ENCODE results near the gene ENTPD6. TPM values are rescaled to one million over a fixed set of nuclear protein-coding genes. Genes with fewer than 3 reads are reported as not detected.

ENTPD6 gene
- polyA plus RNA-seq, 1 experiment, result 70.8 TPM

DNA sequence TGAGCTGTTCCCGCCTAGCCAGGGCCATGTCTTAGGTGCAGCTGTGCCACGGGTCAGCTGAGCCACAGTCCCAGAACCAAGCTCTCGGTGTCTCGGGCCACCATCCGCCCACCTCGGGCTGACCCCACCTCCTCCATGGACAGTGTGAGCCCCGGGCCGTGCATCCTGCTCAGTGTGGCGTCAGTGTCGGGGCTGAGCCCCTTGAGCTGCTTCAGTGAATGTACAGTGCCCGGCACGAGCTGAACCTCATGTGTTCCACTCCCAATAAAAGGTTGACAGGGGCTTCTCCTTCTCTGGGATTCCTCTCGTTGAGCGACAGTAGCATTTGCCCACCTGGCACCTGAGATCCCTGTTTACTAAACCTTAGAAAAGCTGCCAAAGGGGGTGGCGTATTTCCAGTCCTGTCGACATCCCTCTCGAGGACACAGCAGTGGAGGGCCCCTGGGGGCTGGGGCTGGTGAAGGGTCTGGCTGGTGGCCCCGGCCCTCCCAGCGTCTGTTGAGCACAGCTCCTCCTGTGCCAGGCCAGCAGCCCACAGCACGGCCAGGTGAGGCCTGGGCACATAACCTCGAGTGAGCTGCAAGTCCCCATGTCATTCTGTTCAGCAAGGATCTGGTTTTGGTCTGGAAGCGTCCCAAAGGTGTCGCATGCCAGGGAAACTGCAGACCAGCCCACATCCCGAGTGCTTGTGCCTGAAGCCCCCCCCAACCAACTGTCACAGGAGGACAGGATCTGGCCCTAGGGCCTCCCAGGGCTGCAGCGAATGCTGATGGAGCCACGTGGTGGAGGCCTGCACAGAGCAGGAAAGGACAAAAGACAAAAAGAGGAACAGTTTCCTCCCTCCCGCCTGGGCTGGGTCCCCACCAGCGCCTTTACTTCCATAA, 31.2 kb downstream of the ENTPD6 start:
- TF ChIP-seq, protein P1, sequence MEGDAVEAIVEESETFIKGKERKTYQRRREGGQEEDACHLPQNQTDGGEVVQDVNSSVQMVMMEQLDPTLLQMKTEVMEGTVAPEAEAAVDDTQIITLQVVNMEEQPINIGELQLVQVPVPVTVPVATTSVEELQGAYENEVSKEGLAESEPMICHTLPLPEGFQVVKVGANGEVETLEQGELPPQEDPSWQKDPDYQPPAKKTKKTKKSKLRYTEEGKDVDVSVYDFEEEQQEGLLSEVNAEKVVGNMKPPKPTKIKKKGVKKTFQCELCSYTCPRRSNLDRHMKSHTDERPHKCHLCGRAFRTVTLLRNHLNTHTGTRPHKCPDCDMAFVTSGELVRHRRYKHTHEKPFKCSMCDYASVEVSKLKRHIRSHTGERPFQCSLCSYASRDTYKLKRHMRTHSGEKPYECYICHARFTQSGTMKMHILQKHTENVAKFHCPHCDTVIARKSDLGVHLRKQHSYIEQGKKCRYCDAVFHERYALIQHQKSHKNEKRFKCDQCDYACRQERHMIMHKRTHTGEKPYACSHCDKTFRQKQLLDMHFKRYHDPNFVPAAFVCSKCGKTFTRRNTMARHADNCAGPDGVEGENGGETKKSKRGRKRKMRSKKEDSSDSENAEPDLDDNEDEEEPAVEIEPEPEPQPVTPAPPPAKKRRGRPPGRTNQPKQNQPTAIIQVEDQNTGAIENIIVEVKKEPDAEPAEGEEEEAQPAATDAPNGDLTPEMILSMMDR (IDR thresholded peaks at IDR 0.05; ENCODE audit: insufficient read depth, low read depth, low read length), result no peak
- H3K4me3 ChIP-seq (ENCODE audit: low read depth, low read length), result no peak overlapping the region
- H3K36me3 ChIP-seq (ENCODE audit: control insufficient read depth, insufficient read depth, low read length), result peaks cover 6% of the 10 kb centered on the region
- CTCF ChIA-PET, result interaction anchor here (1.3 kb wide), 1 partner anchor 21 kb away, joined by 7 read pairs; the partner anchor contains the start of gene PYGB
- no peaks in the 10 kb centered on the region for H3K27me3 ChIP-seq (ENCODE audit: control insufficient read depth, insufficient read depth, low read length)
- DNase-seq (ENCODE audit: low read depth), result no peak
- POLR2A ChIA-PET, result no interaction called here

- Histone ChIP-seq H3K27me3 (ENCODE audit: control insufficient read depth, insufficient read depth, low read length) (no peaks in the 10 kb centered on the region), H3K4me3 (ENCODE audit: low read depth, low read length) (no peak overlapping the region), H3K36me3 (ENCODE audit: control insufficient read depth, insufficient read depth, low read length) (peaks cover 6% of the 10 kb centered on the region)
- no peak for DNase-seq (ENCODE audit: low read depth)
- ChIA-PET POLR2A (no interaction called here), CTCF (interaction anchor here (1.3 kb wide), 1 partner anchor 20 kb away, joined by 7 read pairs; the partner anchor contains the start of gene PYGB)
- TF ChIP-seq, protein P1 (IDR thresholded peaks at IDR 0.05; ENCODE audit: insufficient read depth, low read depth, low read length), result no peak
Measured at GRCh38 chr20:25227317-25227831, 31.9 kb downstream of the ENTPD6 start.

- Histone ChIP-seq H3K4me3 (ENCODE audit: low read depth, low read length) (no peak overlapping the region), H3K27me3 (ENCODE audit: control insufficient read depth, insufficient read depth, low read length) (no peaks in the 10 kb centered on the region), H3K36me3 (ENCODE audit: control insufficient read depth, insufficient read depth, low read length) (peaks cover 4% of the 10 kb centered on the region)
- TF ChIP-seq, protein P1 (IDR thresholded peaks at IDR 0.05; ENCODE audit: insufficient read depth, low read depth, low read length), result no peak
- CTCF ChIA-PET, result no interaction called here
- POLR2A ChIA-PET, result no interaction called here
- DNase-seq (ENCODE audit: low read depth), result no peak
Measured at GRCh38 chr20:25229486-25230165, 34.1 kb downstream of the ENTPD6 start.

DNA sequence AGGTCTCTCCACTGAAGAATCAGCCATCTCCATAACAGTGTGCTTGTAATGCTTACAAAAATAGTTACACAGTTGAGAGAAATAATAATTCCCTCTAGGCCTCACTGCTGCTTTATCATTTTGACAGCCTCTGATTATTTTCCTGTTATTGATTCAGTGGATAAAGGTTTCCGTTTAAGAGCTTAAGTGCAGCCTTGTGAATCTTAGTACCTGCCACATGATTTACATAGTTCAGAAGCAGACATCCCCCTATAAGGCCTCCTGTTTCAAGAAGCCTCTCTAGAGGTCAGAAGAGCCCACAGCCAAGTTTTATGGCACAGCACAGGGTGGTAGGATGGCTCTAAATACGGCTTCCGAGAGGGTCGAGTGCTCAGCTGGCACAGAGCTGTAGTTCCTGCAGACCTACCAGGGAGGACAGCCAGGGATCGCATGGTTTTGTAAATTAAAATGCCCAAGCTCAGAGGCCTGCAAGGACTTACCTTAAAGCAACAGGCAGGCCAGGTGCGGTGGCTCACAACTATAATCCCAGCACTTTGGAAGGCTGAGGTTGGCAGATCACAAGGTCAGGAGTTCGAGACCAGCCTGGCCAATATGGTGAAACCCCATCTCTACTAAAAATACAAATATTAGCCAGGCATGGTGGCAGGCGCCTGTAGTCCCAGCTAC, 34.8 kb downstream of the ENTPD6 start:
- POLR2A ChIA-PET, result no interaction called here
- H3K27me3 ChIP-seq (ENCODE audit: control insufficient read depth, insufficient read depth, low read length), result no peaks in the 10 kb centered on the region
- H3K36me3 ChIP-seq (ENCODE audit: control insufficient read depth, insufficient read depth, low read length), result peaks cover 4% of the 10 kb centered on the region
- no peak overlapping the region for H3K4me3 ChIP-seq (ENCODE audit: low read depth, low read length)
- DNase-seq (ENCODE audit: low read depth), result no peak
- CTCF ChIA-PET, result no interaction called here
- TF ChIP-seq, protein P1 (IDR thresholded peaks at IDR 0.05; ENCODE audit: insufficient read depth, low read depth, low read length), result no peak
